ENCODE data around the gene ZNF469. TPM values are rescaled to one million over a fixed set of nuclear protein-coding genes. Genes with fewer than 3 reads are reported as not detected.

The ZNF469 gene
- polyA plus RNA-seq, 1 donor from 2014 or later: not detected

DNA sequence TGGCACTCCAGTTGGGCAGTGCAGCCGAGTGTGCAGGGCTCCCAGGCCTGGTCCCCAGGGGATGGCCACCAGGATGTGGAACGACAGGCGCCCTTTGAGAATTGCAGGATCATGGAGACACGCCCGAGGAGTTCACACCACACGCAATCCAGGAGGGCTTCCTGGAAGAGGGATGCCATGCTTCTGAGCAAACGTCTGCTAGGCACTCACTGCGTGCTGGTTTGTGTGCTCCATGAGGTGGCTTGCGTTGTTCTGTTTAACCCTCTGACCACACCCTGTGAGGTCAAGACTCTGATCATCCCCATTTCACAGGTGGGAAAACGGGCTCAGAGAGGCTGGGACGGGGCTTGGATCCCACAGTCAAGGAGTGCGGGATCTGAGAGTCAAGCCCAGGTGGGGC, 37.7 kb downstream of the ZNF469 start:
- TF ChIP-seq TAF1 (IDR thresholded peaks at IDR 0.05; ENCODE audit: low read depth) (no peak), EP300 (conservative IDR thresholded peaks at IDR 0.05; ENCODE audit: poor library complexity, severe bottlenecking) (no peak), SMC3 (conservative IDR thresholded peaks at IDR 0.05; ENCODE audit: poor library complexity) (no peak), RAD21 (conservative IDR thresholded peaks at IDR 0.05) (no peak), POLR2AphosphoS5 (IDR thresholded peaks at IDR 0.05) (no peak), MXI1 (conservative IDR thresholded peaks at IDR 0.05; ENCODE audit: poor library complexity, severe bottlenecking) (no peak), EZH2 (IDR thresholded peaks at IDR 0.05; ENCODE audit: borderline replicate concordance, insufficient read depth, low read length, poor library complexity, severe bottlenecking) (no peak)
- TF ChIP-seq, protein P1, sequence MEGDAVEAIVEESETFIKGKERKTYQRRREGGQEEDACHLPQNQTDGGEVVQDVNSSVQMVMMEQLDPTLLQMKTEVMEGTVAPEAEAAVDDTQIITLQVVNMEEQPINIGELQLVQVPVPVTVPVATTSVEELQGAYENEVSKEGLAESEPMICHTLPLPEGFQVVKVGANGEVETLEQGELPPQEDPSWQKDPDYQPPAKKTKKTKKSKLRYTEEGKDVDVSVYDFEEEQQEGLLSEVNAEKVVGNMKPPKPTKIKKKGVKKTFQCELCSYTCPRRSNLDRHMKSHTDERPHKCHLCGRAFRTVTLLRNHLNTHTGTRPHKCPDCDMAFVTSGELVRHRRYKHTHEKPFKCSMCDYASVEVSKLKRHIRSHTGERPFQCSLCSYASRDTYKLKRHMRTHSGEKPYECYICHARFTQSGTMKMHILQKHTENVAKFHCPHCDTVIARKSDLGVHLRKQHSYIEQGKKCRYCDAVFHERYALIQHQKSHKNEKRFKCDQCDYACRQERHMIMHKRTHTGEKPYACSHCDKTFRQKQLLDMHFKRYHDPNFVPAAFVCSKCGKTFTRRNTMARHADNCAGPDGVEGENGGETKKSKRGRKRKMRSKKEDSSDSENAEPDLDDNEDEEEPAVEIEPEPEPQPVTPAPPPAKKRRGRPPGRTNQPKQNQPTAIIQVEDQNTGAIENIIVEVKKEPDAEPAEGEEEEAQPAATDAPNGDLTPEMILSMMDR (IDR thresholded peaks at IDR 0.05; ENCODE audit: poor library complexity, severe bottlenecking): no peak
- TF ChIP-seq, protein P2, sequence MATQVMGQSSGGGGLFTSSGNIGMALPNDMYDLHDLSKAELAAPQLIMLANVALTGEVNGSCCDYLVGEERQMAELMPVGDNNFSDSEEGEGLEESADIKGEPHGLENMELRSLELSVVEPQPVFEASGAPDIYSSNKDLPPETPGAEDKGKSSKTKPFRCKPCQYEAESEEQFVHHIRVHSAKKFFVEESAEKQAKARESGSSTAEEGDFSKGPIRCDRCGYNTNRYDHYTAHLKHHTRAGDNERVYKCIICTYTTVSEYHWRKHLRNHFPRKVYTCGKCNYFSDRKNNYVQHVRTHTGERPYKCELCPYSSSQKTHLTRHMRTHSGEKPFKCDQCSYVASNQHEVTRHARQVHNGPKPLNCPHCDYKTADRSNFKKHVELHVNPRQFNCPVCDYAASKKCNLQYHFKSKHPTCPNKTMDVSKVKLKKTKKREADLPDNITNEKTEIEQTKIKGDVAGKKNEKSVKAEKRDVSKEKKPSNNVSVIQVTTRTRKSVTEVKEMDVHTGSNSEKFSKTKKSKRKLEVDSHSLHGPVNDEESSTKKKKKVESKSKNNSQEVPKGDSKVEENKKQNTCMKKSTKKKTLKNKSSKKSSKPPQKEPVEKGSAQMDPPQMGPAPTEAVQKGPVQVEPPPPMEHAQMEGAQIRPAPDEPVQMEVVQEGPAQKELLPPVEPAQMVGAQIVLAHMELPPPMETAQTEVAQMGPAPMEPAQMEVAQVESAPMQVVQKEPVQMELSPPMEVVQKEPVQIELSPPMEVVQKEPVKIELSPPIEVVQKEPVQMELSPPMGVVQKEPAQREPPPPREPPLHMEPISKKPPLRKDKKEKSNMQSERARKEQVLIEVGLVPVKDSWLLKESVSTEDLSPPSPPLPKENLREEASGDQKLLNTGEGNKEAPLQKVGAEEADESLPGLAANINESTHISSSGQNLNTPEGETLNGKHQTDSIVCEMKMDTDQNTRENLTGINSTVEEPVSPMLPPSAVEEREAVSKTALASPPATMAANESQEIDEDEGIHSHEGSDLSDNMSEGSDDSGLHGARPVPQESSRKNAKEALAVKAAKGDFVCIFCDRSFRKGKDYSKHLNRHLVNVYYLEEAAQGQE (IDR thresholded peaks at IDR 0.05; ENCODE audit: borderline replicate concordance): no peak
- Histone ChIP-seq H4K20me1 (ENCODE audit: insufficient read depth) (no peaks in the 10 kb centered on the region), H3K4me3 (ENCODE audit: low read length) (no peak overlapping the region)

DNA sequence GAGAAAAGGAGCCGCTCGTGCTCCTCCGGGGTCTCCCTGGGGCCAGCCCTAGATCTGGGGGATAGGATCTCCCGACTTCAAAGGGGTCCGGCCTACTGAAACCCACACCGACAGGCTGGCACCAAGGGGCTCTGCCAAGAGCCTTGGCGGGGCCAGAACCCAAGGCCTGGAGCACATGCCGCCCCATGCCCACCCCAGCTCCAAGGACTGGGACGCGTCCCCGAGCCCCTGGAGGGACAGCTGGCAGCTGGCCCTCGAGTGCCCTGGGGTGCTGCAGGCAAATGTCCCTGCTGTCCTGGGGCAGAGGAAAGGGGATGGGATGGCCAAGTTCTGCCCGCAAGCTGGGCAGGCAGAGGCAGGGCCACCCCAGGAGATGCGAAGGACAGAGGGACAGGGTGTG, 38.5 kb downstream of the ZNF469 start:
- Histone ChIP-seq H3K4me2 (ENCODE audit: low read length) (no peak overlapping the region), H4K20me1 (ENCODE audit: insufficient read depth) (no peaks in the 10 kb centered on the region)
- TF ChIP-seq SMC3 (conservative IDR thresholded peaks at IDR 0.05; ENCODE audit: poor library complexity) (no peak), EZH2 (IDR thresholded peaks at IDR 0.05; ENCODE audit: borderline replicate concordance, insufficient read depth, low read length, poor library complexity, severe bottlenecking) (no peak), MXI1 (conservative IDR thresholded peaks at IDR 0.05; ENCODE audit: poor library complexity, severe bottlenecking) (no peak), RAD21 (conservative IDR thresholded peaks at IDR 0.05) (no peak), POLR2AphosphoS5 (IDR thresholded peaks at IDR 0.05) (no peak), TAF1 (IDR thresholded peaks at IDR 0.05; ENCODE audit: low read depth) (no peak), EP300 (conservative IDR thresholded peaks at IDR 0.05; ENCODE audit: poor library complexity, severe bottlenecking) (no peak)
- TF ChIP-seq, protein P2 (IDR thresholded peaks at IDR 0.05; ENCODE audit: borderline replicate concordance): no peak
- TF ChIP-seq, protein P1 (IDR thresholded peaks at IDR 0.05; ENCODE audit: poor library complexity, severe bottlenecking): no peak

More for the DNA sequence above, 37.7 kb downstream of the ZNF469 start:
- Histone ChIP-seq H3F3A (ENCODE audit: insufficient read depth, low read length, poor library complexity, severe bottlenecking) (no peaks in the 10 kb centered on the region), H3K9ac (ENCODE audit: low read length) (no peak overlapping the region), H3K9me2 (ENCODE audit: insufficient read depth, low read length) (no peaks in the 10 kb centered on the region), H3K27ac (ENCODE audit: low read length) (no peak overlapping the region), H3K79me2 (replicated peaks; ENCODE audit: insufficient read depth, low read length) (no peaks in the 10 kb centered on the region), H3K27me3 (ENCODE audit: insufficient read depth, low read depth, low read length) (no peaks in the 10 kb centered on the region), H3K4me2 (ENCODE audit: low read length) (no peak overlapping the region), H3K36me3 (ENCODE audit: insufficient read depth, low read length) (no peaks in the 10 kb centered on the region), H3K9me3 (ENCODE audit: low read length) (no peaks in the 10 kb centered on the region), H2AFZ (ENCODE audit: low read depth, low read length) (no peak overlapping the region)

More for the DNA sequence above, 38.5 kb downstream of the ZNF469 start:
- H3K36me3 ChIP-seq (ENCODE audit: insufficient read depth, low read length): no peaks in the 10 kb centered on the region
- H2AFZ ChIP-seq (ENCODE audit: low read depth, low read length): no peak overlapping the region
- H3K79me2 ChIP-seq (replicated peaks; ENCODE audit: insufficient read depth, low read length): no peaks in the 10 kb centered on the region
- H3K9me3 ChIP-seq (ENCODE audit: low read length): no peaks in the 10 kb centered on the region
- no peak overlapping the region for H3K27ac ChIP-seq (ENCODE audit: low read length)
- H3K9me2 ChIP-seq (ENCODE audit: insufficient read depth, low read length): no peaks in the 10 kb centered on the region
- H3K9ac ChIP-seq (ENCODE audit: low read length): no peak overlapping the region
- H3K27me3 ChIP-seq (ENCODE audit: insufficient read depth, low read depth, low read length): no peaks in the 10 kb centered on the region
- H3K4me3 ChIP-seq (ENCODE audit: low read length): no peak overlapping the region
- no peaks in the 10 kb centered on the region for H3F3A ChIP-seq (ENCODE audit: insufficient read depth, low read length, poor library complexity, severe bottlenecking)

Data from neural cell (in vitro differentiated cells).